A673 (cell line): ENCODE results near the gene ASPSCR1. TPM values are rescaled to one million over a fixed set of nuclear protein-coding genes. Genes with fewer than 3 reads are reported as not detected.

Source experiments
- BruUV-seq: library from RNA; stranded (reverse); fragments of 400-500 nt; replicated peaks from 2 replicates; lab custom pipeline; 2021; lab: Mats Ljungman, UMichigan
- CTCF ChIA-PET: fragments of 300-600 bp; sonication (Branson Sonifier 250); formaldehyde crosslinking; loops from one replicate; lab custom pipeline; 2022; ENCODE audit warnings: antibody characterized with exemption; lab: Charles Lee
- POLR2A ChIA-PET: fragments of 300-600 bp; sonication (Branson Sonifier 250); formaldehyde crosslinking; loops from one replicate; lab custom pipeline; 2022; ENCODE audit warnings: antibody characterized with exemption; ENCODE audit not compliant: low non-redundant PET; lab: Charles Lee
- DNase-seq: peaks from one replicate; pipeline ENCODE4 v3.0.0-alpha.2; 2015; ENCODE audit warnings: low spot score
- H3K27ac ChIP-seq: fragments of 200-600 bp; sonication (generic); 2 replicates; pipeline ENCODE4 v1.5.1; 2016; ENCODE audit warnings: mixed run types, low read depth, mild to moderate bottlenecking, mixed read lengths, antibody characterized with exemption, low read length; ENCODE audit not compliant: poor library complexity, severe bottlenecking
- H3K27me3 ChIP-seq: fragments of 200-600 bp; sonication (generic); replicated peaks from 2 replicates; pipeline ENCODE4 v1.6.1; 2017; ENCODE audit warnings: mixed run types, low read depth, mild to moderate bottlenecking, mixed read lengths, antibody characterized with exemption, low read length; ENCODE audit not compliant: insufficient read depth, poor library complexity
- H3K36me3 ChIP-seq: fragments of 200-600 bp; sonication (generic); 2 replicates; pipeline ENCODE4 v1.6.1; 2016; ENCODE audit warnings: mixed run types, mild to moderate bottlenecking, mixed read lengths, antibody characterized with exemption, low read length; ENCODE audit not compliant: insufficient read depth, poor library complexity, severe bottlenecking
- H3K4me1 ChIP-seq: fragments of 200-600 bp; sonication (generic); 2 replicates; pipeline ENCODE4 v1.6.1; 2017; ENCODE audit warnings: mixed run types, mild to moderate bottlenecking, mixed read lengths, antibody characterized with exemption, low read length; ENCODE audit not compliant: insufficient read depth, poor library complexity, severe bottlenecking
- H3K4me3 ChIP-seq: fragments of 200-600 bp; sonication (generic); 2 replicates; pipeline ENCODE4 v1.5.1; 2016; ENCODE audit warnings: low read depth, mixed run types, mild to moderate bottlenecking, mixed read lengths, low read length; ENCODE audit not compliant: poor library complexity, severe bottlenecking
- H3K9me3 ChIP-seq: fragments of 200-600 bp; sonication (generic); 2 replicates; pipeline ENCODE4 v1.6.1; 2016; ENCODE audit warnings: mixed run types, low read depth, mild to moderate bottlenecking, mixed read lengths, antibody characterized with exemption, low read length; ENCODE audit not compliant: poor library complexity, severe bottlenecking
- CTCF ChIP-seq: fragments of 300-800, 200-600 bp; sonication (generic); conservative IDR thresholded peaks from 2 replicates; pipeline ENCODE4 v1.5.1; 2017; ENCODE audit warnings: low read depth, mild to moderate bottlenecking, antibody characterized with exemption, low read length, moderate library complexity, mixed read lengths
- EZH2 ChIP-seq: fragments of 200-600 bp; sonication (generic); IDR thresholded peaks from 2 replicates; pipeline ENCODE4 v1.6.1; 2017; ENCODE audit warnings: borderline replicate concordance, low read depth, mild to moderate bottlenecking, mixed read lengths, antibody characterized with exemption, low read length; ENCODE audit not compliant: poor library complexity, severe bottlenecking
- intact Hi-C: fragments of 100-400 bp; cut with micrococcal nuclease; formaldehyde crosslinking; loops from one replicate; pipeline ENCODE4 v1.10.0; 2022; ENCODE audit not compliant: unreplicated experiment
- total RNA-seq: library from RNA; stranded (reverse); gene quantifications from 2 replicates; pipeline ENCODE4 v1.2.3, GENCODE V29; 2021

Gene ASPSCR1
- total RNA-seq, 1 experiment from 2014 or later, result 46.2 TPM

GRCh38 chr17:82050761-82051641, 73.6 kb downstream of the ASPSCR1 start:
- no peak for TF ChIP-seq EZH2
- ChIA-PET POLR2A (interaction anchor here (0.6 kb wide), 2 partner anchors 37 to 185 kb away, joined by 4 read pairs; no protein-coding TSS in a partner anchor), CTCF (interaction anchor here (0.5 to 1.7 kb wide), 2 partner anchors 10 to 13 kb away, joined by 4 to 5 read pairs; partner anchors contain the start of gene DCXR)
- BruUV-seq, result no TSS peak
- intact Hi-C loops, result no loop called here
- H3K27me3 ChIP-seq, result no peaks in the 10 kb centered on the region
- no peak for DNase-seq
- H3K4me3 ChIP-seq, result peak overlapping the region; percentile 96
- peak overlapping the region; percentile 72 for H3K27ac ChIP-seq
- H3K36me3 ChIP-seq, result peaks cover 43% of the 10 kb centered on the region
- no peaks in the 10 kb centered on the region for H3K9me3 ChIP-seq
- H3K4me1 ChIP-seq, result peaks cover 9% of the 10 kb centered on the region

GRCh38 chr17:82051776-82052637, 74.6 kb downstream of the ASPSCR1 start, which contains the start of the genes GPS1 and RFNG:
Gene GPS1, plus strand, starts transcription at chr17:82051898. Its CDS starts 34 bp downstream, at chr17:82051932.
Gene RFNG, minus strand, starts transcription at chr17:82051811. Its CDS starts 45 bp downstream, at chr17:82051766.
- no TSS peak for BruUV-seq
- intact Hi-C loops, result no loop called here
- Histone ChIP-seq H3K4me3 (peak within 1 kb of the TSS; percentile 96), H3K27ac (peak within 1 kb of the TSS; percentile 73), H3K27me3 (no peaks in the 10 kb centered on the region), H3K9me3 (no peaks in the 10 kb centered on the region), H3K4me1 (peaks cover 9% of the 10 kb centered on the region), H3K36me3 (peaks cover 52% of the 10 kb centered on the region)
- DNase-seq, result peak; percentile 81
- CTCF ChIA-PET, result interaction anchor here (0.5 to 0.6 kb wide), 3 partner anchors 11 to 51 kb away, joined by 3 to 5 read pairs (median 4); no protein-coding TSS in a partner anchor
- no peak for TF ChIP-seq CTCF
- TF ChIP-seq EZH2, result no peak
- POLR2A ChIA-PET, result no interaction called here

- Histone ChIP-seq H3K36me3 (peaks cover 55% of the 10 kb centered on the region), H3K27me3 (no peaks in the 10 kb centered on the region), H3K4me3 (peak overlapping the region; percentile 96), H3K27ac (peak overlapping the region; percentile 73), H3K4me1 (peaks cover 9% of the 10 kb centered on the region), H3K9me3 (no peaks in the 10 kb centered on the region)
- CTCF ChIA-PET, result interaction anchor here (0.6 kb wide), 1 partner anchor 26 kb away, joined by 5 read pairs; no protein-coding TSS in a partner anchor
- intact Hi-C loops, result no loop called here
- no peak for TF ChIP-seq EZH2
- TF ChIP-seq CTCF, result no peak
- POLR2A ChIA-PET, result no interaction called here
- no peak for DNase-seq
- no TSS peak for BruUV-seq
Measured at GRCh38 chr17:82052638-82053059, 75.2 kb downstream of the ASPSCR1 start.
